Measurements from ENCODE around the gene TBC1D16. TPM values are rescaled to one million over a fixed set of nuclear protein-coding genes. Genes with fewer than 3 reads are reported as not detected.

TBC1D16 gene
- total RNA-seq, 1 donor from 2014 or later = 23.7 TPM

DNA sequence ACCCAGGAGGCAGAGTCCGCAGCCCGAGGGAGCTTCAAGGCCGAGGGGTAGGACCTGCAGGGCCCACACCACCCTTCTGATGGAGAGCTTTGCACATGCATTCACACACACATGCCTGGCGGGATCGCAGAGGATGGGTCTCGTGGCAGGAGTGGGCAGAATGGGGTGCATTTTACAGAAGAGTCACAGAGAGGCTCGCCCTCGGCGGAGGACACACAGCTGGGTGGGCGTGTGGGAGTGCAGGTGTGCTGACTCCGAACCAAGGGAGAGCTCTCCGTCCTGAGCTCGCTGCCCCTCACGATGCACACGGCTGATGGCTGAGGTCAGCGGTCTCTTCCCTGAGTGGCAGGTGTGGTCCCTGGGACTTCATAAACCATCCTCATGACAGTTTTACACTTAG, 99.6 kb downstream of the TBC1D16 start:
- H3K4me3 ChIP-seq (ENCODE audit: low read depth, low read length) = no peak overlapping the region
- no peak for DNase-seq (ENCODE audit: low read depth)
- TF ChIP-seq, protein P1, sequence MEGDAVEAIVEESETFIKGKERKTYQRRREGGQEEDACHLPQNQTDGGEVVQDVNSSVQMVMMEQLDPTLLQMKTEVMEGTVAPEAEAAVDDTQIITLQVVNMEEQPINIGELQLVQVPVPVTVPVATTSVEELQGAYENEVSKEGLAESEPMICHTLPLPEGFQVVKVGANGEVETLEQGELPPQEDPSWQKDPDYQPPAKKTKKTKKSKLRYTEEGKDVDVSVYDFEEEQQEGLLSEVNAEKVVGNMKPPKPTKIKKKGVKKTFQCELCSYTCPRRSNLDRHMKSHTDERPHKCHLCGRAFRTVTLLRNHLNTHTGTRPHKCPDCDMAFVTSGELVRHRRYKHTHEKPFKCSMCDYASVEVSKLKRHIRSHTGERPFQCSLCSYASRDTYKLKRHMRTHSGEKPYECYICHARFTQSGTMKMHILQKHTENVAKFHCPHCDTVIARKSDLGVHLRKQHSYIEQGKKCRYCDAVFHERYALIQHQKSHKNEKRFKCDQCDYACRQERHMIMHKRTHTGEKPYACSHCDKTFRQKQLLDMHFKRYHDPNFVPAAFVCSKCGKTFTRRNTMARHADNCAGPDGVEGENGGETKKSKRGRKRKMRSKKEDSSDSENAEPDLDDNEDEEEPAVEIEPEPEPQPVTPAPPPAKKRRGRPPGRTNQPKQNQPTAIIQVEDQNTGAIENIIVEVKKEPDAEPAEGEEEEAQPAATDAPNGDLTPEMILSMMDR (IDR thresholded peaks at IDR 0.05; ENCODE audit: insufficient read depth, low read length, severe bottlenecking) = no peak
- H3K36me3 ChIP-seq (ENCODE audit: control insufficient read depth, insufficient read depth, low read length) = peaks cover 4% of the 10 kb centered on the region
- H3K27me3 ChIP-seq (ENCODE audit: control insufficient read depth, insufficient read depth, low read length) = peaks cover 6% of the 10 kb centered on the region
- no peak for FAIRE-seq

DNA sequence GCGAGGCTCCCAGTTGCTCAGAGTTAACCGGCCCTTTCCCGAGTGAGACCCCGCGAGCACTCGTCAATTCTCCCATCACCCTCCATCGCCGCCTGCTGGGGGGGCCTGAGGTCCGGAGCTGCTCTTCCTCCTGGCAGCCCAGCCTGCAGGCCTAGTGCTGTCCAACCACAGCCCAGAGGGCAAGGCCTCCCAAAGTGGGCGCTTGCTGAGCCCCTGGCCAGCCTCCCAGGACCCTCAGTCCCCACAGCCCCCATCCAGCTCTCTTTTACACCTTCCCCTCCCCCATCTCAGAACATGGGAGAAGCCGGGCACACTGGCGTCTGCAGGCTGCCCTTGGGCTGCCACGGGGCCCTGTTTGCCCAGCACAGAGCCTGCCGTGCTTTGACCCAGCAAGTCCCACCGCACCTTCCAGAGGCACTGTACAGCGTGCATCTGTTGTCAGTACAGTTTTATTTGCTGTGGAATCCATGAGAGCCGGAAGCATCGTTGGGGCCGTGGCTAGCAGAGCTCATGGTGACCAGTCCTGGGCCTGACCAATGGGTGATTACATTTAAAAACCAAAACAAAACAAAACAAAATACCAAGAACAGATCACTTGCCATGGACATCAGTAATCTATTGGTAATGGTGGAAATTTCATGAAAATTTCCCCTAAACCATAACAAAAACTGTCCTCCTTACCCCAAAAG, 100.3 kb downstream of the TBC1D16 start:
- no peak for DNase-seq (ENCODE audit: low read depth)
- TF ChIP-seq, protein P1 (IDR thresholded peaks at IDR 0.05; ENCODE audit: insufficient read depth, low read length, severe bottlenecking) = no peak
- no peak for FAIRE-seq

DNA sequence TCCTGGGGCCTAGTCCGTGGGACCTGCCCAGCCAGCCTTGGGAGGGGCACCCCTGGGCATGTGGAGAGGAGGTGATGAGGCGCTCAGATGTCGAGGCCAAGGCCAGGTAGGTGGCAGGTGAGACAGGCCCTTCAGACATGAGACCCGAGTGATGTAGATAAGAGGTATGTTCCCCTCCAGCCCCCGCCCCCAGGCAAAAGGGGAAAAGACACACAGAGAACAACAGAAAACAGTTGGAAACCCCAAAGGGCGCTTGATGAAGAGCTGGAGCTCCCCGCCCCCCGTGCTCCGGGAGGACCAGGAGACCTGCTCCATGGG, 101.1 kb downstream of the TBC1D16 start:
- FAIRE-seq (no peak), DNase-seq (ENCODE audit: low read depth) (no peak)
- Histone ChIP-seq H3K4me3 (ENCODE audit: low read depth, low read length) (no peak overlapping the region), H3K27me3 (ENCODE audit: control insufficient read depth, insufficient read depth, low read length) (peaks cover 16% of the 10 kb centered on the region), H3K36me3 (ENCODE audit: control insufficient read depth, insufficient read depth, low read length) (no peaks in the 10 kb centered on the region)
- TF ChIP-seq, protein P1 (IDR thresholded peaks at IDR 0.05; ENCODE audit: insufficient read depth, low read length, severe bottlenecking) = no peak

More for the DNA sequence above, 100.3 kb downstream of the TBC1D16 start:
- H3K4me3 ChIP-seq (ENCODE audit: low read depth, low read length) = no peak overlapping the region
- peaks cover 2% of the 10 kb centered on the region for H3K36me3 ChIP-seq (ENCODE audit: control insufficient read depth, insufficient read depth, low read length)
- peaks cover 12% of the 10 kb centered on the region for H3K27me3 ChIP-seq (ENCODE audit: control insufficient read depth, insufficient read depth, low read length)

DNA sequence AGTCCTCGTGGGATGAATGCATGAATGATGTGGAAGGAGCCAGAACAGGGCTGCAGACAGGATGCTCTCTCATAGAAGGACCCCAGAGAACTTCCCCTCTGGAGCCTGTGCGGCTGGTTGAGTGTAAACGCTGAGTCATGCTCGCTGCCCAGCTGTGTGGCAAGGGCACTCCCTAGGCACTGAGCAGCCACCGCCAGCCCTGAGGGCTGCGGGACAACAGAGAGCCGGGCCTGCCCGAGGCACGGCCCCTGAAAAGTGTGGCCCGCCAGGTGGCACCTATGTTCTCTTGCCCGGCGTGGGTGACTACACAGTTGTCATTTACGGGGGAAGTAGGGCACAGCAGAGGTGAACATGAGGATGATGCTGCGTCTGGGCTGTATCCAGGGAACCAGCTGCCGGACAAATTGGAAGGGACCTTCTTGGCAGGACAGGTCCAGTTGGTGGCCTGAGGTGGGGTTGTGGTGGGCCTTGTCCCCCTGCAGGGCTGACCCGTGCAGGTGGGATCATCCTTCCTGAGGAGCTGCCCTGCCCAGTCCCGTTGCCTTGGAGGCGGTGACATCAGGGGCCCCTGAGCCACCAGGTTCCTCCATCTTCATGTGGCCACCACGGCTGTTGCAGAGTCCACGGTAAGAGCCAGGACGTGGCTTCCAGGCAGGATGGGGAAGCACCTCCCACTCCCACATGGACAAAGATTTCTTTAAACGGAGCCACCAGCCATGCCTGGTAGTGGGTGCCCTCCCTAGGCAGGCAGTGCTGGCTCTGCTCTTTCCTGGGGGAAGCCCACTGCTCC, 101.6 kb downstream of the TBC1D16 start:
- TF ChIP-seq, protein P1 (IDR thresholded peaks at IDR 0.05; ENCODE audit: insufficient read depth, low read length, severe bottlenecking) = no peak
- FAIRE-seq = no peak
- Histone ChIP-seq H3K36me3 (ENCODE audit: control insufficient read depth, insufficient read depth, low read length) (no peaks in the 10 kb centered on the region), H3K4me3 (ENCODE audit: low read depth, low read length) (no peak overlapping the region), H3K27me3 (ENCODE audit: control insufficient read depth, insufficient read depth, low read length) (peaks cover 21% of the 10 kb centered on the region)
- peak; percentile 35 for DNase-seq (ENCODE audit: low read depth)

DNA sequence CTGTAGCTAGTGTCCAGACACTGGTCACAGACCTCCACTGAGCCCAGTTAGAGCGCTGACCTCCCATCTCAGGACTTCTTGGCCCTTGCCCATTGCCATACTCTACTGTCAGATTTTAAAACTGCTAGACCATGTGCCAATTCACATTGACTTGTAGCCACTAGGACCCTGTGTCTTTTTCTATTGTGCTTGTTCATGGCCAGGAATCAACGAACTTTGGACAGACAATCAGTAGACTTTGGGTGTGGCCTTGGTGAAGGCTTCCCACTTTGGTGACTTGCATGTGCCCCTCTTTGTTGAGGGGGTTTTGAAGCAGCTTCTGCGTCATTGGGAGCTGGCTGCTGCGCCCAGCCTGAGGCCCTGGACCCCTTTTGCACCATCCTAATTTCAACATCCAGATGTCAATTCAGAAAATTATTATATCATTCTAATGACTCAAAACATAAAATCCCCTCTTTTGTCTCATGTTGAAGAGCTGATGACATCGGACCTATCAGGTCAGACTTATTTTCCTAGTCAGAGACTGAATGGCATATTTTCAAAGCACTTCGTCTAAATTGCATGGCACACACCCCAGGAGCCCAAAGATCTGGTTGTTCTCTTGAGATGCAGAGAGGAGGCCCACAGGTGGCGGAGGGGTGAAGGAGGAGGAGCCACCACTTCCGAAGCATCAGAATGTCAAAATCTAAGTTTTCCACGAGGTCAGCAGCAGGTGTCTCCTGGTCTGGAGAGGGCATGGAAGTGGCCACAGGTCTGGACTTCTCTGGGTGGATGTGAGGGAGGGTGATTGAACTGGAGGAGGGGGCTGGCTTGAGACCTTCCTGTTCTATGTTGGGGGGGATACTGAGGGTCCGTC, 103.0 kb downstream of the TBC1D16 start:
- FAIRE-seq (no peak), DNase-seq (ENCODE audit: low read depth) (no peak)
- TF ChIP-seq, protein P1 (IDR thresholded peaks at IDR 0.05; ENCODE audit: insufficient read depth, low read length, severe bottlenecking) = no peak
- no peaks in the 10 kb centered on the region for H3K36me3 ChIP-seq (ENCODE audit: control insufficient read depth, insufficient read depth, low read length)
- no peak overlapping the region for H3K4me3 ChIP-seq (ENCODE audit: low read depth, low read length)
- peaks cover 22% of the 10 kb centered on the region for H3K27me3 ChIP-seq (ENCODE audit: control insufficient read depth, insufficient read depth, low read length)

Data from bronchial epithelial cell (primary cell).